HG03045 (cell line): ENCODE results near the gene C1GALT1.
"Not testable (repeated sequence)": the region's sequence is repeated elsewhere in the genome, so short reads cannot be mapped to it uniquely, and the experiment has no call there.

Experiments
- ATAC-seq: cut with Tn5 transposase; IDR thresholded peaks from one replicate; pipeline ENCODE4 v1.9.1; 2021; ENCODE audit warnings: mild to moderate bottlenecking, moderate library complexity; ENCODE audit not compliant: unreplicated experiment

C1GALT1 gene

GRCh38 chr7:7199592-7199991 is 17.2 kb downstream of the C1GALT1 start:
- not testable (repeated sequence) for ATAC-seq

DNA sequence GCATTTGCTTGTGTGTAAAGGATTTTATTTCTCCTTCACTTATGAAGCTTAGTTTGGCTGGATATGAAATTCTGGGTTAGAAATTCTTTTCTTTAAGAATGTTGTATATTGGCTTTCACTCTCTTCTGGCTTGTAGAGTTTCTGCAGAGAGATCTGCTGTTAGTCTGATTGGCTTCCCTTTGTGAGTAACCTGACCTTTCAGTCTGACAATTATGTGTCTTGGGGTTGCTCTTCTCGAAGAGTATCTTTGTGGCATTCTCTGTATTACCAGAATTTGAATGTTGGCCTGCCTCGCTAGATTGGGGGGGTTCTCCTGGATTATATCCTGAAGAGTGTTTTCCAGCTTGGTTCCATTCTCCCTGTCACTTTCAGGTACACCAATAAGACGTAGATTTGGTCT is 17.9 kb downstream of the C1GALT1 start:
- not testable (repeated sequence) for ATAC-seq

DNA sequence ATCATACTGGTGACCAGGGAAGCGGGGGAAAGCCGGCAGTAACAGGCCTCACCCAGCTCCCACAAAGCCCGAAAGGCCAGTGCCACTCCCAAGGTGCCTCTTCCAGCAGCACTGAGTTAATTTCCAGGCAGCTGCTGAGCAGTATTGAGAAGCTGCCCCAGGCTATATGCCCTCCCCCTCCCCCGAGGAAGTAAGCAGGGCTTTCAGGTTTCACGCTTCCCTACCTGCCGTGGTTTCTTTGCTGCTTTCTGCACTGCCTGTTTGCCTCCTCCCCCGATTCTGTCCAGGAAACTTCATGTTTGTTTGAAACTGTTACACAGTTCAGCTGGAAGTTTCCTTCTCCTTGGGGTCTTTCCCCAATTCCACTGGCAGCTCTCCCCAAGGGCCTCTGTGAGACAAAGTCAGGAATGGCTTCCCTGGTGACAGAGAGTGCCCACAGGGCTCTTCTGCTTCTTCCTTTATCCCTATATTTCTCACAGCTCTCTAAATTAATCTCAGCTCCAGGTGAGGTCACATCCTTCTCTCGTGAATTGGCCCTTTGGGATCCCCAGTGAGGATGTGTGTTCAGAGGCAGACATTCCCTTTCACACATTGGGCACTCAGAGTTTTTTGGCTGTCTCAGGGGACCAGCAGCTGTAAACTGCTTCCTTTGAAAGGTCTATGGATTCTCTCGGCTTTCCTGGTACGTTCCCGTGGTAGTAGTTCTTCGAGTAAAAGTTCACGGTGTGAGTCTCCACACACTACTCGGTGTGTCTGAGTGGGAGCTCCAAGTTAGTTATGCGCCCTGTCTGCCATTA is 19.4 kb downstream of the C1GALT1 start:
- ATAC-seq, result peak; percentile 95

GRCh38 chr7:7202375-7202720 is 20.0 kb downstream of the C1GALT1 start:
- ATAC-seq, result no peak

GRCh38 chr7:7203813-7204575 is 21.6 kb downstream of the C1GALT1 start:
- no peak for ATAC-seq

GRCh38 chr7:7207876-7208275 is 25.5 kb downstream of the C1GALT1 start:
- ATAC-seq, result no peak

DNA sequence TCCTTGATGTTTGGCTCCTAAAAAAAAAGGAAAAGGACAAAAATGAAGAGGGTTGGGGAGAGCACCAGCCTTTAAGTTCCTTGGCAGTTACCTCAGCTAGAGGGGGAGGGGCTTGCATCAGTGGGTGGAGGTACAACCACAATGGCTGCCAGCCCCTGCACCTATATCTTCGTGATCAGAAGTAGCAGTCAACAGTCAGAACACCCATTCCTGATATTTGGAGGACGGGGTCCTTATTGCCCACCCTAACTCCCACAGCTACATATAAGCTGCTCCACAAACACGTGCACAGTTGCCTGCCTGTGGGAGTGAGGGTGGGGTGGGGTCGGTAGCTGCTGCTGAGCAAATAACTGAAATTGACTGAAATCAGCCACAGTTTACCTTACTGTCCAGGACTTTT is 26.2 kb downstream of the C1GALT1 start:
- ATAC-seq, result no peak

- no peak for ATAC-seq
Observed at GRCh38 chr7:7209412-7210050, 27.2 kb downstream of the C1GALT1 start.

- no peak for ATAC-seq
Observed at GRCh38 chr7:7210475-7211237, 28.3 kb downstream of the C1GALT1 start.

GRCh38 chr7:7212612-7213011 is 30.3 kb downstream of the C1GALT1 start:
- ATAC-seq, result no peak

DNA sequence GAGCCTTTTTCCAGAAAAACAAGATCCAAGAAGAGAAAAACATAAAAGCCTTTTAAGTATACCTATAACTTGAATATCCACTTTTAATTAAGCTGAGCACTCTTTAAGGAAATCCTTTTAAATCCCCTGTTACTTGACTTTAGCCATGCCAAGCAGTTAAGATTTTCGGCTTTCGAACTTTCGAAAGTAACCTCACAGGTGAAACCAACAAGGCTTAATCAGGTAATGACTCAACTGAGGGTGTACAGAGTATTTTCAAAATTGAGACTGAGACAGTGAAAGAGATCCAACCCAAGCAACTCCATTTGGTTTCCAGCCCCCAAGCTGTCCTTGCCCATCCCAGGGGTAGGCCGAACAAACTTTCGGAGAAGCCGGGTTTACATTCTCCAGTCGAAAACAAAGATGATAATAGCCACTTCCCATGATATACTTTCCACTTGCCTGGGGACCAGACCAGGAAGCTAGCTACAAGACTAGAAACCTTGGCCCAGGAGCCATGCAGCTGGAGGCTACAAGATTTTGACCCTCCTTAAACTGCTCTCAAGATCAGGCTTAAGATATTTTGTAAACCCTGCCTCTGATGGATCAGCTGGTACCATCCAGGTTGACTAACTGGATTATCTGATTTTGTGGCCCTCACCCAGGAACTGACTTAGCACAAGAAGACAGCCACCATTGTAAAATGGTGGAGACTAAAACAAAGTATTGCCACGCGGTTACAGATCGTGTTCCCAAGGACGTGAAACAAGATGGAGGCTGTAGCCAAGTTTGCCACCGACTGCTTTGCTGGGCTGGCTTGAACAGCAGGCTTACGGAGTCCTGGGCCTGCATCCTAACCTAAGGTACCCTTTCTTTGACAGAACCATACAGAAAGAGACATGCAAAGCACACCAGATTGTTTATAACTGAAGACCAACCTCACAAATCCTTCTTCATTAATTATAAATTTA is 32.3 kb downstream of the C1GALT1 start:
- ATAC-seq, result no peak

DNA sequence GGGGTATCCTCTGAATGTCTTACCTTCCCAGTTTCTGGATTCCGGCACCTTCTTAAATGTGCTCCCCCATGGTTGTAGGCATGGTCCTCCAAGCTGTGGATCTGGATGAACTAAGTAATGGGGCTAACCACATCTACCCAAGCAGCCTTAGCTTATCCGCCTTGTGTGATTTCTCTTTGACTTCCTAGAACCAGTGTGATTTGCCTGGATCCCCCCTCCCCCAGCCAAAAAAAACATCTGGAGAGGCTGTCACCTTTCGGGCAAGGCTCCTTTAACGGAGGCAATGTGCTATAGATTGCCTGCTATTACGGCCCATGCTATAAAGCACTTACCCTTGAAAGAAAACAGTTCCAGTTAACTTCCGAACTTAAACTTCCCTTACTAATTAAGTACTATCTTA is 33.9 kb downstream of the C1GALT1 start:
- ATAC-seq, result no peak

GRCh38 chr7:7219216-7219615 is 36.9 kb downstream of the C1GALT1 start:
- no peak for ATAC-seq

- no peak for ATAC-seq
Observed at GRCh38 chr7:7220821-7221220, 38.5 kb downstream of the C1GALT1 start.

DNA sequence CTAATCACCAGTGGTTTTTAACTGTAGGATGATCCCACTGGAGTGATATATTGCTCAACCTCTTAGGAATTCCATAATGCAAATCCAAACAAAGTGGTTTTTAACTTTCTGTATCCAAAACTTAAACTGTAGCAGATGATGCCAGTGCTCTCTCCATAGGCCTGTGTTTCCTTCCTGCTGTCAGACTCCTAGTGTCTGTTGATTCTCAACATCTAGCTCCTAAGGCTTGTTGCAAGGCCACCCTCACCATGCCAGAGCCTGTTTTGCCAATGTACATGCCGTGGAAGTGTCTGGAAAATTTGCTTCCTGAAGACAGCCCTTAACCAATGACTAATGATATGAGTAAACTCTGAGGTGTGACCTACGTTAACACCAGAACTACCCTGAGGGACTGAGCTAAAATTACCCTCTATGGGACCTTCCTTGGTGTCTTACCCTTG is 39.3 kb downstream of the C1GALT1 start:
- no peak for ATAC-seq

DNA sequence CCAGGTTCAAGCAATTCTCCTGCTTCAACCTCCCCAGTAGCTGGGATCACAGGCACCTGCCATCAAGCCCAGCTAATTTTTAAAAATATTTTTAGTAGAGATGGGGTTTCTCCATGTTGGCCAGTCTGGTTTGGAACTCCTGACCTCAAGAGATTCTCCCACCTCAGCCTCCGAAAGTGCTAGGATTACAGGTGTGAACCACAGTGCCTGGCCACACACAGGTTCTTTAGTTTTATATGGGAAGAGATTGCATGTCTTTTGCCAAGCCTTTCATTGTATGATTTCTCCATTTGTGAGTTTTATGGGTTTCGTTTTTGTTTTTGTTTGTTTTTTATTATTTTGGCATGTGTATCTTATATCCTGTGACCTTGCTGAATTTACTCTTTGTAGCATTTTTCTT is 40.9 kb downstream of the C1GALT1 start:
- ATAC-seq, result no peak

GRCh38 chr7:7226407-7226806 is 44.1 kb downstream of the C1GALT1 start:
- no peak for ATAC-seq

GRCh38 chr7:7228472-7228871 is 46.1 kb downstream of the C1GALT1 start:
- ATAC-seq, result no peak

DNA sequence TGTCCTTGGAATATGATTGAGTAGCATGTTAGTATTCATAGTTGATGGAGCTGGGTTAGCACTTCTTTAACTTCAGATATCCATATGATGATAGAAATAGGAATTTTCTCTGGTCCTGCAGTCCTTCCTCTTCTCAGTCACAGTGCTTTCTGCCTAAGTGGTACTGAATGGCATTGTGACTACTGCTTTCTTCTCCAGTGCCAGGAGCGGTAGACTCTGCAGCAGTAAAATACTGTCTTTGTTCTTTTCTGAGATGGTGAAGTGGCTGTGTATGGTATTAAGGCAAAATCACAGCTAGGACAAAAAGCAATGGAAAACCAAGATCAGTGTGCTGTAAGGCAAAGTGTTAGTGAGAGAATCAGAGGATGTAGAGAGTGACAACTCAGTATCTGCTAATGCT is 46.6 kb downstream of the C1GALT1 start:
- ATAC-seq, result no peak

GRCh38 chr7:7231000-7231399 is 48.7 kb downstream of the C1GALT1 start:
- no peak for ATAC-seq
